GM12878 (cell line): ENCODE results near the gene MYD88. TPM values are rescaled to one million over a fixed set of nuclear protein-coding genes. Genes with fewer than 3 reads are reported as not detected.

Source experiments
- ATAC-seq: fragments of 200-7000 bp; cut with Tn5 transposase; 3 replicates; pipeline ENCODE4 v1.9.1; 2020; ENCODE audit warnings: mild to moderate bottlenecking, moderate library complexity
- BruUV-seq: library from RNA; stranded (reverse); fragments of 400-500 nt; replicated peaks from 2 replicates; lab custom pipeline; 2021; lab: Mats Ljungman, UMichigan
- CTCF ChIA-PET: fragments of 300-600 bp; sonication (Branson Sonifier 250); formaldehyde crosslinking; extraction: SDS; loops from one replicate; lab custom pipeline; 2021; ENCODE audit warnings: inconsistent platforms; lab: Yijun Ruan, JAX
- POLR2A ChIA-PET: fragments of 350-600 bp; formaldehyde crosslinking; extraction: SDS; loops from one replicate; lab custom pipeline; 2021; ENCODE audit warnings: inconsistent platforms; lab: Charles Lee
- RAD21 ChIA-PET: fragments of 300-600 bp; sonication (Branson Sonifier 250); formaldehyde crosslinking; loops from one replicate; lab custom pipeline; 2023; ENCODE audit warnings: antibody characterized with exemption; ENCODE audit not compliant: unreplicated experiment; lab: Charles Lee
- SMC1A ChIA-PET: fragments of 300-600 bp; sonication (Branson Sonifier 250); formaldehyde crosslinking; loops from one replicate; lab custom pipeline; 2023; ENCODE audit not compliant: unreplicated experiment, uncharacterized antibody; lab: Charles Lee
- DNase-seq: peaks from one replicate; pipeline ENCODE4 v3.0.0-alpha.2; 2011; ENCODE audit warnings: low read depth, low spot score
- FAIRE-seq: peaks from 3 replicates; lab custom pipeline; 2011; peaks lifted over from hg19 to GRCh38; lab: Jason Lieb, UNC
- H2AFZ ChIP-seq: 2 replicates; pipeline ENCODE4 v1.6.0; 2011; ENCODE audit warnings: low read depth, low read length, control low read depth; ENCODE audit not compliant: control insufficient read depth
- H3K27ac ChIP-seq: 2 replicates; pipeline ENCODE4 v1.5.1; 2011; ENCODE audit warnings: control low read depth; ENCODE audit not compliant: control insufficient read depth, insufficient read depth
- H3K27me3 ChIP-seq, 2 experiments: replicated peaks in 1 of 2; 2 replicates each; pipeline versions ENCODE4 v1.6.0 to v1.6.1; 2011; ENCODE audit warnings: low read length in 1 of 2; ENCODE audit not compliant: control insufficient read depth in 2 of 2, insufficient read depth in 2 of 2
- H3K36me3 ChIP-seq, 2 experiments: 2 replicates each; pipeline ENCODE4 v1.5.1; 2011; ENCODE audit warnings: low read length in 1 of 2; ENCODE audit not compliant: control insufficient read depth in 2 of 2, insufficient read depth in 2 of 2
- H3K4me1 ChIP-seq: 2 replicates; pipeline ENCODE4 v1.6.1; 2011; ENCODE audit warnings: mild to moderate bottlenecking, low read length, moderate library complexity, mixed read lengths; ENCODE audit not compliant: control insufficient read depth, insufficient read depth
- H3K4me2 ChIP-seq: 2 replicates; pipeline ENCODE4 v1.6.0; 2011; ENCODE audit warnings: control low read depth; ENCODE audit not compliant: control insufficient read depth, insufficient read depth
- H3K4me3 ChIP-seq: fragments of 200-600 bp; sonication (generic); 2 replicates; pipeline ENCODE4 v1.5.1; 2016
- H3K79me2 ChIP-seq: 2 replicates; pipeline ENCODE4 v1.6.0; 2011; ENCODE audit warnings: low read length; ENCODE audit not compliant: control insufficient read depth, insufficient read depth
- H3K9ac ChIP-seq: 2 replicates; pipeline ENCODE4 v1.8.0; 2011; ENCODE audit warnings: low read length, control low read depth, mixed read lengths; ENCODE audit not compliant: control insufficient read depth, insufficient read depth
- H3K9me3 ChIP-seq: replicated peaks from 3 replicates; pipeline ENCODE4 v1.5.1; 2011; ENCODE audit warnings: mild to moderate bottlenecking, low read length; ENCODE audit not compliant: control insufficient read depth, insufficient read depth
- H4K20me1 ChIP-seq: 2 replicates; pipeline ENCODE4 v1.6.0; 2011; ENCODE audit not compliant: control insufficient read depth, insufficient read depth
- CBFB ChIP-seq: IDR thresholded peaks from 2 replicates; pipeline ENCODE4 v1.6.1; 2016; ENCODE audit warnings: antibody characterized with exemption, low read depth
- CBX5 ChIP-seq: sonication (generic); IDR thresholded peaks from 2 replicates; pipeline ENCODE4 v1.6.1; 2016; ENCODE audit warnings: low read depth, moderate library complexity, mild to moderate bottlenecking, inconsistent platforms
- GABPA ChIP-seq: IDR thresholded peaks from 2 replicates; pipeline ENCODE4 v1.6.1; 2014; ENCODE audit warnings: antibody characterized with exemption, low read depth, mild to moderate bottlenecking, inconsistent platforms
- MTA2 ChIP-seq: fragments of 450-650 bp; IDR thresholded peaks from 2 replicates; pipeline ENCODE4 v1.6.1; 2016; ENCODE audit warnings: low read depth, mild to moderate bottlenecking, moderate library complexity
- NR2C2 ChIP-seq: IDR thresholded peaks from 2 replicates; pipeline ENCODE4 v1.6.1; 2011; ENCODE audit warnings: borderline replicate concordance, low read depth; ENCODE audit not compliant: control insufficient read depth, insufficient read length
- POLR2AphosphoS5 ChIP-seq: IDR thresholded peaks from 2 replicates; pipeline ENCODE4 v1.6.1; 2011; ENCODE audit warnings: mild to moderate bottlenecking, low read length, inconsistent platforms
- SMAD1 ChIP-seq: fragments of 450-650 bp; IDR thresholded peaks from 2 replicates; pipeline ENCODE4 v1.6.1; 2018; ENCODE audit warnings: mild to moderate bottlenecking, low read depth; ENCODE audit not compliant: partially characterized antibody
- SP1 ChIP-seq: IDR thresholded peaks from one replicate; pipeline ENCODE4 v1.6.1; 2011; ENCODE audit warnings: low read depth, low read length
- WGBS: methylation state at CpG from one replicate; pipeline ENCODE4 v1.1.6; 2016; ENCODE audit warnings: low lambda C conversion rate; ENCODE audit not compliant: insufficient replicate concordance, insufficient coverage; ENCODE audit errors: missing lambda C conversion rate; 5-methylcytosine and 5-hydroxymethylcytosine counted together
- in situ Hi-C: fragments of 300-500 bp; cut with MboI; formaldehyde crosslinking; loops from 9 replicates; pipeline ENCODE4 v1.14.3; 2018; ENCODE audit warnings: mixed read lengths
- intact Hi-C: fragments of 100-400 bp; cut with micrococcal nuclease; formaldehyde crosslinking; loops from one replicate; pipeline ENCODE4 v1.14.2; 2022; ENCODE audit not compliant: unreplicated experiment
- polyA plus RNA-seq, 11 experiments: library from polyadenylated mRNA; depleted of rRNA in 4 of 11; unstranded in 6 of 11; stranded (reverse) in 5 of 11; fragments of >200 nt; fragmentation: Nextera tagmentation in 4 of 11; fragmentation: Illumina TruSeq in 1 of 11; extraction: Ambion mirVana in 4 of 11; extraction: Trizol in 1 of 11; gene quantifications; 1 replicate in 1 of 11; 2 replicates in 10 of 11; pipeline versions ENCODE4 v1.2.1 to v1.2.3, GENCODE V29; 2011 to 2016; ENCODE audit warnings: inconsistent platforms in 2 of 11, missing spikeins in 2 of 11, low read depth in 1 of 11
- total RNA-seq, 4 experiments: library from RNA; depleted of rRNA in 3 of 4; stranded (reverse); fragments of >200 nt in 3 of 4; fragmentation: Illumina TruSeq in 1 of 4; extraction: Trizol in 1 of 4; gene quantifications; 2 replicates each; pipeline versions ENCODE4 v1.2.1 to v1.2.3, GENCODE V29; 2013 to 2021

MYD88 gene
- total and polyA plus RNA-seq, 10 of the 15 experiments (the other 5 are each of a cell fraction or from before 2014, with no cell fraction given): 5.5 to 84.8 (median 67.5) TPM

GRCh38 chr3:38157117-38157516 is 18.7 kb downstream of the MYD88 start (continued):
- TF ChIP-seq NR2C2 (no peak), GABPA (no peak), CBX5 (no peak), MTA2 (no peak), SP1 (no peak), POLR2AphosphoS5 (no peak)
- TF ChIP-seq, all 136 proteins: peak for 0

DNA sequence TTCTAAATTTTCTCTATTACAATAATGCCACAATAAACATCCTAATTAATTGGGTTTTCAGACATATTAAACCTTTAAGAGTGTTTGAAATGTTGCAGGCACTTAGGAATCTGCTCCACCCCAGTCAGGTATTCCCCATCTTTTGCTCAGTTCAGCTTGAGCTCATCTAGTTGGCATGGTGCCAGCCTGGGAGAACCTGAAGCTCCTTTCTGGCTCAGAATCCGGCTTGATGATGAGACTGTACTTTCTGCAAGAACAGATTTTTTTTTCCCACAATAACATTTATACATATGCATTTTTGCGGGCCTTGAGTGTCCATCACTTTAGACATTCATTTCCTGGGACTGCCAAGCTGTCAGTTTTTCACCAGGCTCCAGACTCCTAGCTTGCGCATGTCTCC is 19.1 kb downstream of the MYD88 start:
- Histone ChIP-seq H3K4me2 (no peak overlapping the region), H4K20me1 (no peaks in the 10 kb centered on the region), H3K4me1 (peaks cover 3% of the 10 kb centered on the region; the same call in 1 of the 2 replicates), H3K79me2 (no peaks in the 10 kb centered on the region), H3K36me3 (no peaks in the 10 kb centered on the region), H3K27me3 (no peaks in the 10 kb centered on the region), H3K4me3 (no peak overlapping the region), H2AFZ (no peak overlapping the region), H3K27ac (no peak overlapping the region), H3K9me3 (no peaks in the 10 kb centered on the region), H3K9ac (no peak overlapping the region)
- SMC1A ChIA-PET: interaction anchor here (1.1 to 10.2 kb wide), 3 partner anchors 9 to 17 kb away, joined by 4 to 89 read pairs (median 14); partner anchors contain the start of genes ACAA1 and MYD88
- in situ Hi-C loops: no loop called here
- no TSS peak for BruUV-seq
- FAIRE-seq: no peak
- no peak for DNase-seq
- ATAC-seq: no peak
- TF ChIP-seq CBFB (no peak), SMAD1 (peak; percentile 53)
- CTCF ChIA-PET: interaction anchor here (0.8 to 6.8 kb wide), 5 partner anchors 8 to 161 kb away, joined by 3 to 55 read pairs (median 4); partner anchors contain the start of genes MYD88 and OXSR1
- RAD21 ChIA-PET: interaction anchor here (1.1 to 1.9 kb wide), 5 partner anchors 10 to 74 kb away, joined by 3 to 4 read pairs (median 3); partner anchors contain the start of gene ACAA1
- 83% methylated on average over 3 of the region's 3 CpGs for WGBS
- POLR2A ChIA-PET: interaction anchor here (0.5 to 7.2 kb wide), 6 partner anchors 8 to 198 kb away, joined by 3 to 100 read pairs (median 5); partner anchors contain the start of gene OXSR1
- intact Hi-C loops: no loop called here
